Ishikawa (cell line): Measurements from ENCODE around the gene ARGLU1.

Experiments
- CEBPB ChIP-seq: IDR thresholded peaks from 2 replicates; pipeline ENCODE4 v1.6.1; 2012
- CREB1 ChIP-seq: IDR thresholded peaks from 2 replicates; pipeline ENCODE4 v1.6.1; 2012; ENCODE audit warnings: low read depth
- EGR1 ChIP-seq: IDR thresholded peaks from 2 replicates; pipeline ENCODE4 v1.6.1; 2012
- EP300 ChIP-seq: IDR thresholded peaks from 2 replicates; pipeline ENCODE4 v1.6.1; 2012; ENCODE audit warnings: borderline replicate concordance
- FOXM1 ChIP-seq: IDR thresholded peaks from 2 replicates; pipeline ENCODE4 v1.6.1; 2012; ENCODE audit warnings: low read depth, borderline replicate concordance
- NFIC ChIP-seq: IDR thresholded peaks from 2 replicates; pipeline ENCODE4 v1.6.1; 2012
- RAD21 ChIP-seq: IDR thresholded peaks from 2 replicates; pipeline ENCODE4 v1.6.1; 2012; ENCODE audit warnings: low read depth
- TAF1 ChIP-seq: IDR thresholded peaks from 2 replicates; pipeline ENCODE4 v1.6.1; 2012; ENCODE audit warnings: low read depth, mild to moderate bottlenecking
- TEAD4 ChIP-seq: IDR thresholded peaks from 2 replicates; pipeline ENCODE4 v1.6.1; 2012
- YY1 ChIP-seq: IDR thresholded peaks from 2 replicates; pipeline ENCODE4 v1.6.1; 2012; ENCODE audit warnings: low read depth
- ZBTB7A ChIP-seq: IDR thresholded peaks from 2 replicates; pipeline ENCODE4 v1.6.1; 2012; ENCODE audit warnings: low read depth
- TF ChIP-seq, protein P1 (sequence below): IDR thresholded peaks from 2 replicates; pipeline ENCODE4 v1.6.1; 2012
- TF ChIP-seq, protein P2 (sequence below): IDR thresholded peaks from 2 replicates; pipeline ENCODE4 v1.6.1; 2012; ENCODE audit warnings: low read depth, mild to moderate bottlenecking
- TF ChIP-seq, protein P3 (sequence below): IDR thresholded peaks from 2 replicates; pipeline ENCODE4 v1.6.1; 2012

GRCh38 chr13:106586648-106587166 lies 18.8 kb upstream of the ARGLU1 start:
- TF ChIP-seq TEAD4 (no peak), EP300 (no peak), RAD21 (no peak), EGR1 (no peak), YY1 (no peak), ZBTB7A (no peak), CREB1 (no peak), NFIC (no peak), CEBPB (no peak), TAF1 (no peak), FOXM1 (no peak)
- TF ChIP-seq, protein P1, sequence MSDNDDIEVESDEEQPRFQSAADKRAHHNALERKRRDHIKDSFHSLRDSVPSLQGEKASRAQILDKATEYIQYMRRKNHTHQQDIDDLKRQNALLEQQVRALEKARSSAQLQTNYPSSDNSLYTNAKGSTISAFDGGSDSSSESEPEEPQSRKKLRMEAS: no peak
- TF ChIP-seq, protein P2, sequence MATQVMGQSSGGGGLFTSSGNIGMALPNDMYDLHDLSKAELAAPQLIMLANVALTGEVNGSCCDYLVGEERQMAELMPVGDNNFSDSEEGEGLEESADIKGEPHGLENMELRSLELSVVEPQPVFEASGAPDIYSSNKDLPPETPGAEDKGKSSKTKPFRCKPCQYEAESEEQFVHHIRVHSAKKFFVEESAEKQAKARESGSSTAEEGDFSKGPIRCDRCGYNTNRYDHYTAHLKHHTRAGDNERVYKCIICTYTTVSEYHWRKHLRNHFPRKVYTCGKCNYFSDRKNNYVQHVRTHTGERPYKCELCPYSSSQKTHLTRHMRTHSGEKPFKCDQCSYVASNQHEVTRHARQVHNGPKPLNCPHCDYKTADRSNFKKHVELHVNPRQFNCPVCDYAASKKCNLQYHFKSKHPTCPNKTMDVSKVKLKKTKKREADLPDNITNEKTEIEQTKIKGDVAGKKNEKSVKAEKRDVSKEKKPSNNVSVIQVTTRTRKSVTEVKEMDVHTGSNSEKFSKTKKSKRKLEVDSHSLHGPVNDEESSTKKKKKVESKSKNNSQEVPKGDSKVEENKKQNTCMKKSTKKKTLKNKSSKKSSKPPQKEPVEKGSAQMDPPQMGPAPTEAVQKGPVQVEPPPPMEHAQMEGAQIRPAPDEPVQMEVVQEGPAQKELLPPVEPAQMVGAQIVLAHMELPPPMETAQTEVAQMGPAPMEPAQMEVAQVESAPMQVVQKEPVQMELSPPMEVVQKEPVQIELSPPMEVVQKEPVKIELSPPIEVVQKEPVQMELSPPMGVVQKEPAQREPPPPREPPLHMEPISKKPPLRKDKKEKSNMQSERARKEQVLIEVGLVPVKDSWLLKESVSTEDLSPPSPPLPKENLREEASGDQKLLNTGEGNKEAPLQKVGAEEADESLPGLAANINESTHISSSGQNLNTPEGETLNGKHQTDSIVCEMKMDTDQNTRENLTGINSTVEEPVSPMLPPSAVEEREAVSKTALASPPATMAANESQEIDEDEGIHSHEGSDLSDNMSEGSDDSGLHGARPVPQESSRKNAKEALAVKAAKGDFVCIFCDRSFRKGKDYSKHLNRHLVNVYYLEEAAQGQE: no peak
- TF ChIP-seq, protein P3, sequence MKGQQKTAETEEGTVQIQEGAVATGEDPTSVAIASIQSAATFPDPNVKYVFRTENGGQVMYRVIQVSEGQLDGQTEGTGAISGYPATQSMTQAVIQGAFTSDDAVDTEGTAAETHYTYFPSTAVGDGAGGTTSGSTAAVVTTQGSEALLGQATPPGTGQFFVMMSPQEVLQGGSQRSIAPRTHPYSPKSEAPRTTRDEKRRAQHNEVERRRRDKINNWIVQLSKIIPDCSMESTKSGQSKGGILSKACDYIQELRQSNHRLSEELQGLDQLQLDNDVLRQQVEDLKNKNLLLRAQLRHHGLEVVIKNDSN: no peak
